NOMO-1 treated with dmso at 0.1 percent for 144 hours (cell line): ENCODE results near the gene PTGES.

Experiments
- DNase-seq: peaks from one replicate; lab custom pipeline; 2025; ENCODE audit not compliant: unreplicated experiment; lab: John Stamatoyannopoulos, UW

PTGES gene

DNA sequence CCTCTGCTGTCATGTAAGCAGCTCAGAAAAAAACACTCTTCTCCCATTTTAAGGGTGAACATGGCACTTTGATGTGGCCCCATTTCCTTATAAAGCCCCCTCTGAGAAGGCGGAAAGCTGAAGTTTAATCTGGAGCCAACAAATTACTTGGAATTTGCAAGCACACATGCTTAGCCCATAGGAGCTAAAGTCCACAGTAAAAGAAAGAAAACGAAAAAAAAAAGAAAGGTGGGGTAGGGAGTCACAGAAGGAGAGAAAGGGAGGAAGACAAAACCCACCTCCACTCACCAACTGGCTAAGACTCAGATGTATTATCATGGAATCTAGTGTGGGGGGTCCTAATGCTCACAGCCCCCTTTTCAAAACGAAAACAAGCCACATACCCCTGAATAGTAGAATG, 57.0 kb downstream of the PTGES start:
- no peak for DNase-seq

DNA sequence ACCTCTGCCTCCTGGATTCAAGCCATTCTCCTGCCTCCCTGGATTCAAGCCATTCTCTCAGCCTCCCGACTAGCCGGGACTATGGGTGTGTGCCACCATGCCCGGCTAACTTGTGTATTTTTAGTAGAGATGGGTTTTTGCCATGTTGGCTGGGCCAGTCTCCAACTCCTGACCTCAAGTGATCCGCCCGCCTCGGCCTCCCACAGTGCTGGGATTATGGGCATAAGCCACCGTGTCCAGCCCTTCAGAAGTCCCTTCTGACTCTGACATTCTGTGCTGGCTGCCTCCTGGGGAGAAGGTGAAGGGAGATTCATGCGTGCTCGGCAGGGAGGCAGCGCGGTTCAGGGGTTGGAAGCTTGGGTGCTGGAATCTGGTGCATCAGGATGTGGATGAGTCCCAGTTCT, 58.6 kb downstream of the PTGES start:
- no peak for DNase-seq

DNA sequence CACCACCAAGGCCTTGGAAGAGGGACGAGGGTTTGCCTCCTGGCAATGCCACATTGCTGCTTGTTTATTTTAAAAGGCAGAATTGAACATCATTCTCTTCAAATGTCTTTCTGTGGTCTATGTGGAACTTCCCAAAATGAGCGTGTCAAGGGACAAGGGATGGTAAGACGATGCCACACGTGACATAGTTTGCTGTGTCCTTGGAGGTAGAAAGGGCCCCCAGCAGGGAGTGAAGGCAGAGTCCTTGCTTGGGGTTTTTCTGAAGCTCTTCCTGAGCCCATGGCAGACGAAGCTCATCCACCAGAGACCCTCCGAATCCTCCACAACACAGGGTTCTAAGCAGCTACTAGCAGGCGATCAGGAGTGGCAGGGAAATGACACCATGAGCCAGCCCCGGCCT, 59.1 kb downstream of the PTGES start:
- no peak for DNase-seq

GRCh38 chr9:129692534-129692933, 60.3 kb downstream of the PTGES start:
- no peak for DNase-seq
